Measurements from ENCODE around the gene QPCTL.
"Not testable (repeated sequence)": the region's sequence is repeated elsewhere in the genome, so short reads cannot be mapped to it uniquely, and the experiment has no call there.

Gene QPCTL

GRCh38 chr19:45676851-45677263 lies 15.6 kb upstream of the QPCTL start:
- peak; percentile 60 to 73 for DNase-seq (ENCODE audit: low read depth in 2 of 2)

GRCh38 chr19:45677351-45678230 lies 14.9 kb upstream of the QPCTL start:
- peak; percentile 57 to 70 for DNase-seq (ENCODE audit: low read depth in 2 of 2)

- peak; percentile 63 to 72 for DNase-seq (ENCODE audit: low read depth in 2 of 2)
Measured at GRCh38 chr19:45681391-45682015, 11.0 kb upstream of the QPCTL start.

DNA sequence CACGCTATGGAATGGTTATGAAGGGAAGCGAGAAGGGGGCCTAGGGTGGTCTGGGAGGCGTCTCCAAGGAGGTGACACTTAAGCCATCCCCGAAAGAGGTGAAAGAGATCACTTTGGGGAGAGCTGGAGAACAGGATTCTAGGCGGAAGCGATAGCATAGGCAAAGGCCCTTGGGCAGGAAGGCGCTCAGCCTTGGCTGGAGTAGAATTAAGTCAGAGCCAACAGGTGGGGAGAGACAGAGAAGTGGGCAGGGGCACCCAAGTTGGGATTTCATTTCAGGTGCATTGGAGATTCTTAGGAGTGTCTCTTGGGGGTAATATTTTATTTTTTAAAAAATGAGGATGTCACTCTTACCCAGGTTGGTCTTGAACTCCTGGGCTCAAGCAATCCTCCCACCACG lies 10.3 kb upstream of the QPCTL start:
- no peak for DNase-seq (ENCODE audit: low read depth in 2 of 2)

GRCh38 chr19:45682908-45683307 lies 9.6 kb upstream of the QPCTL start:
- no peak for DNase-seq (ENCODE audit: low read depth in 2 of 2)

DNA sequence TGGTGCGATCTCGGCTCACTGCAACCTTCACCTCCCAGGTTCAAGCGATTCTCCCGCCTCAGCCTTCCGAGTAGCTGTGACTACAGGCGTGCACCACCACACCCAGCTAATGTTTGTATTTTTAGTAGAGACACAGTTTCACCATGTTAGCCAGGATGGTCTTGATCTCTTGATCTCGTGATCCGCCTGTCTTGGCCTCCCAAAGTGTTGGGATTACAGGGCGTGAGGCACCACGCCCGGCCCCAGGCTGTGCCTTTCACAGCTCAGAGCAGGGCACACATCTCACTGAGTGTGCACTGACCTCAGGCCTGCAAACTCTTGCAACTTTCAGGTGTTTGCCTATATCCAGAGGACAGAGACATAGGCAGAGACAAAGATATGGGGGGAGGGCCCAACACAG lies 7.4 kb upstream of the QPCTL start:
- not testable (repeated sequence) for DNase-seq (ENCODE audit: low read depth in 2 of 2)

- DNase-seq (ENCODE audit: low read depth in 2 of 2): no peak
Measured at GRCh38 chr19:45687599-45687998, 4.9 kb upstream of the QPCTL start.

GRCh38 chr19:45691516-45692186 lies 815 bp upstream of the QPCTL start, which contains the start of gene SNRPD2:
SNRPD2 (minus strand) TSS chr19:45691953; CDS start chr19:45691888, 65 bp downstream.
- DNase-seq (ENCODE audit: low read depth in 2 of 2): peak; percentile 86 to 88

DNA sequence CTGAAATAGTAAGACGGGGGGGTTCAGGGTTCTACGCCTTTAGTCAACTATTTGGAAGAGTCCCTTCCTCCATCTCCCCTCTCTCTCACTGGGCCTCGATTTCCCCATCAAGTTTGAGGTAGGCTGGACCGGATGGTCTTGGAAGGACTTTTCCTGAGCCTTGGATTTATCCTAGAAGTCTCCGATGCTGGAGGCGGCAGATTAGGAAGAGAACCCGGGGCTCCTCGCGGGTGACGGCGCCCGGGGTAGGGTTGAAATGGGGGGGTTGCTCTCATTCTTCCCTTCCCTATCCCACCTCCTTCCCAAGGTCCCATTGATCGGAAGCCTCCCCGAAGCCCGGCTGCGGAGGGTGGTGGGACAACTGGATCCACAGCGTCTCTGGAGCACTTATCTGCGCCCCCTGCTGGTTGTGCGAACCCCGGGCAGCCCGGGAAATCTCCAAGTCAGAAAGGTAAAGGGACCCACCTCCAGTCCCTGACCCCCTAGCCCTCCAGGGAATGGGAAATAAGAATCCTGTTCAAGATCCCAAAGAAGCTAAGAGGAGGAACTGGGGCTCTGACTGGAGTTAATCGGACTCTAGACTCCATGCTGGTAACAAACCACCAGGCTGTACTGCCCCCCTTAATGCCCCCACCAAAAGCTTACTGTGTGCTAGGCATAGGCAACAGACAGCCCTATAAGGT lies 781 bp downstream of the QPCTL start:
- DNase-seq (ENCODE audit: low read depth in 2 of 2): peak in 1 of 2 donors; percentile 53

- DNase-seq (ENCODE audit: low read depth in 2 of 2): no peak
Measured at GRCh38 chr19:45701676-45702075, 9.2 kb downstream of the QPCTL start.

GRCh38 chr19:45705115-45705514 lies 12.6 kb downstream of the QPCTL start:
- no peak for DNase-seq (ENCODE audit: low read depth in 2 of 2)

GRCh38 chr19:45705710-45706415 lies 13.4 kb downstream of the QPCTL start:
- no peak for DNase-seq (ENCODE audit: low read depth in 2 of 2)

DNA sequence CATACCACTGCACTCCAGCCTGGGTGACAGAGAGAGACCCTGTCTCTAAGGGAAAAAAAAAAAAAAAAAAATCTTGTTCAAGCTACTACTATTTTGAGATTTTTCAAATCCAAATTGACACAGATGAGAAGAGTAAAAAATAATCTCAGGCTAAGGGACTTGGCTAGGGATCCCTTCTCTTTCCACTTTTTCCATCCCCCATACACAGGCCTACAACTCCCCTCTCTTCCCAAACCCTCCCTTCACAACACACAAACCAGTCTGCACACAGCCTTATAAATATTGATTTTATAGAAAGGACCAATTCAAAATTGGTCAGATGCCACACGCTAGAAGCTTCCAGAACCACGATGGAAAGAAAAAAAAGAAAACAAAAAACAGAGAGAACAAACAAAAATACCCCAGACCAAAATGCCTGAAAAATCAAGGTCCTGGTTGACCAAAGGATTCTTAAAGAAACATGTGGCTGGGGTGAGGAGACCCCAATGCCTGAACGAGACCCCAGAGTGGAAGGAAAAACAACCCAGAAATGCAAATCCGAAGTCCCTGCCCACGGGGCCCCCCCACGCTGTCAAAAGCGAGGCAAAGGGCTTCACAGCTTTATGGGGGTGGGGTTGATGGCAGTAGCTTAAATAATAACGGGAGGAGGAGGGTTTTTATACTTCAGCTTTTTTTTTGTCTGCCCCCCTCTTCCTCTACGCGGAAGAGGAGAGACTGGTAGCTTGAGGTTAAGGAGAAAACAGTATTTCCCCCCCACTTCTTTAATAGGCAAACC lies 18.1 kb downstream of the QPCTL start:
- no peak for DNase-seq (ENCODE audit: low read depth in 2 of 2)

- no peak for DNase-seq (ENCODE audit: low read depth in 2 of 2)
Measured at GRCh38 chr19:45711851-45712698, 19.6 kb downstream of the QPCTL start.

DNA sequence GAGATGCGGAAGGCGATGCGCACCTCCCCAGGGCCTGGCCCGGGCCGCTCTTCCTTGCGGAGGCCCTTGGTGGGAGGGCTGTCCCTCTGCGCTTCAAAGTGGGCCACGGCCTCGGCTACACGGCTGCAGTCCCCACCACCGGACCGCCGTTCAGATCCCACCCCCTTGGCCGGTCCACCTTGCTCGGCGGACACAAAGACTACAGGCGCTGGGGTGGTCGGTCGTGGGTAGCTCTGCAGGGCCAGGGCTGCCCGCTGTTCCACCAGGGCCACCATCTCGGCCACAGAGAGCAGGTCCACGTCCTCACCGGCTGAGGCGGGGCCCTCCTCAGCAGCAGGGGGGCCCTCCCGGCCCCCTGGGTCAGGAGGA lies 20.2 kb downstream of the QPCTL start:
- DNase-seq (ENCODE audit: low read depth in 2 of 2): no peak

DNA sequence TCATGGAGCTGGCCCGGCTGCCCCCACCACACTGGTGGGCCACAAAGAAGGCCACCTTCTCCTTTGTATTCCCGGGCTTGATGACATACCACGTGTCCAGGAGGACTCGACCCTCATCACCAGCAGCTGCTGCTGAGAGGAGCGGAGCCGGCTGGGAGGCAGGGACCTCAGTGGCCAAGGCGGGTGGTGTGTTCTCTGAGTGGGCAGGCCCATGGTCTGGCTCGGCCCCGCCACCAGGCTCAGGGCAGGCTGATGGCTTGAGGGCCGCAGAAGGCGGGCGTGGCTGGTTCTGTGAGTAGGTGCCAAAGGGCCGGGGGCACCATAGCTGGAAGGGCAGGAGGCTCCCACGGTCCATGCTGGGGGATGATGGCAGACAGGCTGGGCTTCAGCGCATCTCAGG lies 20.7 kb downstream of the QPCTL start:
- no peak for DNase-seq (ENCODE audit: low read depth in 2 of 2)

GRCh38 chr19:45715139-45715538 lies 22.7 kb downstream of the QPCTL start:
- DNase-seq (ENCODE audit: low read depth in 2 of 2): no peak

GRCh38 chr19:45716359-45717130 lies 24.1 kb downstream of the QPCTL start:
- DNase-seq (ENCODE audit: low read depth in 2 of 2): no peak

Data from stimulated activated CD8-positive, alpha-beta memory T cell treated with anti-CD3 and anti-CD28 coated beads, Interleukin-15, amount 100 ng/mL, for 4 hours (primary cell).